ENCODE measurements around the gene CEP41.
"Not testable (repeated sequence)": the region's sequence is repeated elsewhere in the genome, so short reads cannot be mapped to it uniquely, and the experiment has no call there.

Gene CEP41

GRCh38 chr7:130458257-130458656, 17.4 kb upstream of the CEP41 start:
- no peak for DNase-seq

GRCh38 chr7:130454959-130455358, 14.1 kb upstream of the CEP41 start:
- DNase-seq, result no peak

- DNase-seq, result no peak
Measured at GRCh38 chr7:130452951-130453350, 12.1 kb upstream of the CEP41 start.

GRCh38 chr7:130451344-130451743, 10.5 kb upstream of the CEP41 start:
- DNase-seq, result not testable (repeated sequence)

DNA sequence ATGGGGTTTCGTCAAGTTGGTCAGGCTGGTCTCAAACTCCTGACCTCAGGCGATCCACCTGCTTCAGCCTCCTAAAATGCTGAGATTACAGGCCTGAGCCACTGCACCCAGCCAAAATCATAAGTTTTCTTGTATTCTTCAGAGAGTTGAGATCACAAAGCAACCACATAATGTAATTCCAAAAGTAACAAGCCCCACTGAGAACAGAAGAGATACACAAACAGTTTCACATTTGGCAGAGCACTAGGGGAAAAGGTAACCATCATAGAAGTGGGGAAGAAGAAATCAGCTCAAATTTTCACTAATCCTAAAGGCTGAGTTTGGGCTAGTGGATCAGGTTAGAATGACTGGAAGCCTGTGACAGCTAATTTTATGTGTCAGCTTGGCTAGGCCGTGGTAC, 5.4 kb upstream of the CEP41 start:
- no peak for DNase-seq

DNA sequence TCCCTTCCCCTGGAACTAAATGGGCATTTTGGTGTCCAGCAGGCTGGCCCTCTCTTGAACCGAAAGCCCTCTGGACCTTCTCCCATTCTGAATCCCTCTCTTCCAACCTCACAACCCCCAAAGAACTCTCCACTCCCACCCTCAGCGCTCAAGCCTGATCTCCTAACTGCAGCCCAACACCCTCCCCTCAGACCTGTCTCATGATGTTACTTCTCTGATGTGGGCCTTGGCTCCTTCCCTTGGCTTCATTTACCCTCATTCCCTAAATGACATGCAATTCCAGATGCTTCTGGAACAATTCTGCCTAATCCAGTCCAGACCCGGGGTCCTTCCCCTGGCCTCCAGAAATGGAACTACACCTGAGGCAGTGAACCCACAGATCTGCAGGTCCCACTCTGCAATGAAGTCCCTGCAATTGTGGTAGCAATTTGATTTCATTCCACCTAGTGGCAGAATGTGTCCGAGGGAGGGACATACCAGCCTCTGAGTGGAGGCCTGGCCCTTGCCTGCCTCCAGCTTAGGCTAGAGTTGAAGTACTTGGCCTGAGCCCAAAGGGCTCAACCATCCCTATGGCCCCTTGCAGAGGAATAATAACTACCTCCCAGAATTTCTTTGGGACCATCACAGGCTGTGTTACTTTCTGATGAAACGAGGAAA, 4.1 kb upstream of the CEP41 start:
- DNase-seq, result no peak

- no peak for DNase-seq
Measured at GRCh38 chr7:130444234-130444633, 3.4 kb upstream of the CEP41 start.

GRCh38 chr7:130442601-130443000, 1.8 kb upstream of the CEP41 start:
- DNase-seq, result no peak

GRCh38 chr7:130441408-130441869, 623 bp upstream of the CEP41 start:
- DNase-seq, result peak; percentile 95

DNA sequence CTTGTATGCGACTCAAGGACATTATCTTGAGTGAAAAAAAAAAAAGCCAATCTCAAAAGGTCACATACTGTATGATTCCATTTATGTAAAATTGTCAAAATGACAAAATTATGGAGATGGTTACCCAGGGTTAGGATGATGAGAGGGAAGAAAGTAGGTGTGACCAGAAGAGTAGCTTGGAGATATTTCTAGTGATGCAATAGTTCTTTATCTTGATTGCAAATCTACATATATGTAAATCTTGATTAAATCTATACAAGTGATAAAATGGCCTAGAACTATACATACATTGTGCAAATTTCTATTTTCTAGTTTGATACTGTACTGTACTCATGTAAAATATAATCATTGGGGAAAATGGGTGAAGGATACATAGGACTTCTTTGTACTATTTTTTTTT, 4.6 kb downstream of the CEP41 start:
- DNase-seq, result no peak

DNA sequence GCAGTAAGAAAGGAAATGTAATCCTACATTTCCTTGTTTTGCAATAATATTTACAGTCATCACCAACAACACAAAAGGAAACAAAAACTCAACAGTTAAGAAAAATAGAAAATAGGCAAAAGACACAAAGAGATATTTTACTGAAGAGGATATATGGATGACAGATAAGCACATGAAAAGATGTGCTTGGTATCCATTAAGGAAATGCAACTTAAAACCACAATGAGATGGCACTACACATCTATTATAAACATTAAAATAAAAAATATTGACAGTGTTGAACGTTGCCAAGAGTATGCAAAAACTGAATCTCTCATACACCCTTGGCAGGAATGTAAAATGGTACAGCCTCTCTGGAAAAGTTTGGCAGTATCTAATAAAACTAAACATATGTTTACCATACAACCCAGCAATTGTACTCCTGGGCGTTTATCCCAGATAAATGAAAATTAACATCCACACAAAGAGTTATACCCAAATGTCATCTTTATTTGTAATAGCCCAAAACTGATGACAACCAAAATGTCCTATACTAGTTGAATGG, 5.4 kb downstream of the CEP41 start:
- no peak for DNase-seq

DNA sequence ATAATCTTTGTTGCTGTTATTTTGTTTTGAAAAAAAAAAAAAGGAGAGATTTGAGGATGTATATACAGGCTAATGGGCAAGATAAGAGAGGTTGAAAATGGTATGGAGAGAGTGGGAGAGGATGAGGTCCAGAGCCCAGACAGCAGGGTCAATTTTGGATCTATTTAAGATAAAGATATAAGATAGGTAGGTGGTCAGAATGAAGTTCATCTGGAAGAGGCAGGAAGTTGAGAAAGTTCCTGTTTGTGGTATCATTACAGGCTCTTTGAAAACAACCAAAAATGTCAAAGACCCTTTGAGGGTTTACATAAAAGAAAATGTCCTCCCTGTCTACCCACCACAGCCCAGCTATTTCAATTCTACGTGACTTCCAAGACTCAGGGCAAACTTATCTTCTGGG, 7.5 kb downstream of the CEP41 start:
- DNase-seq, result no peak

DNA sequence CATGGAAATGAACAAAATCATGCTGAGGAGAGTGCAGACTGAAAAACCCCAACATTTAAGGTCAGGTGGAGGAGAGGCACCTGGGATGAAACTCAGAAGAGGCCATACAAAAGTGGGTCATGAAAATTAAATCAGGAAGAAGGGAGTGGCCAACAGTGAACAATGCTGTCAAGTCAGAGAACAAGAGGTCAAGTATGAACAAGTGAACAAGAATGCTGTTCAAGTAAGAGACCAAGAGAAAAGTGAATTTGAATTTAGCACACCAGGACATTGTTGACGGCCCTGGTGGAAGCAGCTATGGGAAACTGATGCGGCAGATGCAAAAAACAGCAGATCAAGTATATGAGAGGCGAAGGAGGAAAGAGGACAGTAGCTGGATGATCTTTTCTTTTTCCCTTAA, 7.9 kb downstream of the CEP41 start:
- no peak for DNase-seq

DNA sequence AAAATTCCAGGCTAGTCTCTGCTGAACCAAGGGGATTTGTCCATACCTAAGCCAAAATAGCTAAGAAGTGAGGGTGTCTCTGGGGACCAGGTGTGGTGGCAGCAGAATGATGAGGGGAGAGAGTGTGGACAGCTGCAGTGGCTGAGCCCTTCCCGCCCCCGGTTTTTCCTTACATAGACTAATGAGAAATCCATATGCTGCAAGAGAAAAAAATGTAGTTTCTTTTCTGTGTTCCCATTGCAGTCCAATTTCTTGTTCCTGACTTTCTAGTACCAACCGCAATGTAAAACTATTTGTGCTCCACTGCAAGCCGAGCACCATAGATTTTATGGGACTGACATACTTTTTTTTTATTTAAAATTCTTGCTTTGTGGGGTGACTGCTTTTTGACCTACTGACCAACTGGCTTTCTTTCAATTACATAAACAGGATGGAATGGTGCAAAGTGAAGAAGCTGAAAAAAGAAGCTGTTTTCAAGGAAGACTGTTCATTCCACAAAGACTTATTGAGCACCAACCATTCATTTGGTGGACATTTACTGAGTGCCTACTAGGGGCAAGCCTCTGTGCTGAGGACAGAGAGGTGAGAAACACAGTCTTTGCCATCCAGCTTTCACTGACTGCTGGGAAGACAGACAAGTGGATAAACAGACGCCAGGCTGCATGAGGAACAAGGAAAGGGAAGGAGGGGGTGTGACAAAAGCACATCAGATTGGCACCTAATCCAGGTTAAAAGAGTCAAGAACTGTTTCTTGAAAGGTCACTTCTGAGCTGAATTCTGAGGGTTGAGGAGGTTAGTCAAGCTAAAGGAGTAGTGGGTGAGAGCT, 9.8 kb downstream of the CEP41 start:
- DNase-seq, result peak; percentile 79

GRCh38 chr7:130430115-130430514, 10.7 kb downstream of the CEP41 start:
- no peak for DNase-seq

GRCh38 chr7:130429019-130429418, 11.8 kb downstream of the CEP41 start:
- DNase-seq, result no peak

GRCh38 chr7:130426564-130426963, 14.3 kb downstream of the CEP41 start:
- DNase-seq, result no peak

GRCh38 chr7:130425796-130426195, 15.0 kb downstream of the CEP41 start:
- no peak for DNase-seq

- DNase-seq, result no peak
Measured at GRCh38 chr7:130423501-130424037, 17.2 kb downstream of the CEP41 start.

DNA sequence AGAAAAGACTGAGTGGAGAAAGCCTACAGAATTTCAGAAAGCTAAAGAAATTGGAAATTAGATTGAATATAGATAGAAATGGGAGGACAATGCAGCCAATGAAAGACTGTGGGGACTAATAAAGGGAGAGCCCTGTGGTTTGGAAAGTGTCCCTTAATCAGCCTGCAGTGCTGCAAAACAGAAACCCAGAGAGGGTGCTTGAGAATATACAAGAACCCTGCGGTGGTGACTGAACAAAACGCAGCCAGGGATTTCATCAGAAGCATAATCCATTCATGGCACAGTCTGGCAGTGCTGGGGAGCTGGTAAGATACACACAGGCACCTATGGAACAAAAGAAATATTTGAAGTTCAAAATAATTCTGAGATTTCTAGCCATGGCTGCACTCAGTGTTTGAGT, 19.1 kb downstream of the CEP41 start:
- peak; percentile 46 for DNase-seq

DNA sequence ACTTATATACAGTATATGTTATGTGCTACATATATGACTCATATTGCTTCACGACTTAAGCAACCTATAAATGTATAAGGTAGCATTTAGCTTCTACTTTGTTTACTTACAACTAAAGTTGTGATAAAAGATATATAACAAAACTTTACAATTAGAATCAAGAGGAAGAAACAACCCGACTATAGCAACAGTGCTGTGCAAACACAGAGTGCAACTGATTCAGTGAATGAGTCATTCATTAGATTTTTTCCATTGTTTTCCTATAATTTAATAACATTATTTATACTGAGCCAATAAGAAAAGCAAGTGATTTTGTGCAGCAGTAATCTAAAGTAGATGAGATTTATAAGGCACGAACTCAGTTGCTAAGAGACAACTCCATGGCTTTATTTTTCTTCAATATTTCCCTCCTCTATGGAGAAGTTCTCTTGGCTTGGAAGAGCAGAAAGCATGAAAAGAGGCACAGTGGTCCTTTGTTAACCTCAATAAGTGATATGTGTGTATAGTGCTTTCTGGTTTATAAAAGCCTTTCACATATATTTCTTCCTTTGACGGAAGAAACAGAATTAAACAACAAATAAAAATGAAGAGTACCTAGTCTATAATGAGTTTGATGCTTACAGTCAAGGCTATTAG, 19.8 kb downstream of the CEP41 start:
- no peak for DNase-seq

DNA sequence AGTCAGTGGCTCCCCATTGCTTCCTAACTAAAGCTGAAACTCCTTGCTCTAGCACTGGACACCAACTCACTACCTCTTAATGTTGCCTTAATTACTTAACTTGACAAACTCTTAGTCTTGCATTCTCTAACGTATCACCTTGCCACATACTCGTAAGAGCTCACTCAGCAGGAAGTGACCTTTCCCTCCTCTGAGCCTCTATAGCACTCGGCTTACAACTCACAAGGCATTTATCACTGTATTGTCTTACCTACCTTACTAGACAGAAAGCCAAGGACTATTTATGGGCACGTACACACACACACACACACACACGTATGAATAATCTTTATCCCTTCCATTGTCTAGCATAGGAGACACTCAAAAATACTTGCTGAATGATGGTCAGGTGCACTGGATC, 21.2 kb downstream of the CEP41 start:
- DNase-seq, result no peak

DNA sequence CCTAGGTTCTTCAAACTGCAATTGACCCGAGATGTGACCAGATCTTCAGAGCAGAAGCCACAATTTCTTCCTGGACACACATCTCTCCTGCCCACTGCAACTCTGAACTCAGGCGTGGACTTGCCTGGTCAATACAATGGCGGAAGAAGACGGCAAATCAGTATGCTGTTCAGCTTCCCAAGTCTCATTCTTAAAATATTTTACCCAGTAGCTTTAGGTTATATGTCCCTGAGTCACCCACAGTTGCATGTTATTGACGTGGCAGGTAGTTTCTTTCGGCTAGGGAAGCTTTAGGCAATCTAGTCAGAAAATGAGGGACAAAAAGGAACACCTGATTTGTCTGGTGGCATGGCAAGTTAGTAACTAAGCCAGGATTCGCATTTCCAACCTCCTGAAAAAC, 22.5 kb downstream of the CEP41 start:
- no peak for DNase-seq

Measured in NCI-H82 (cell line).